GM12872 (cell line): ENCODE data around the gene TOB1.

ENCODE experiments used
- CTCF ChIP-seq: IDR thresholded peaks from 3 replicates; pipeline ENCODE4 v1.5.1; 2011; ENCODE audit warnings: low read depth, mild to moderate bottlenecking, low read length, moderate library complexity; ENCODE audit not compliant: insufficient read depth

The TOB1 gene

GRCh38 chr17:50841277-50841948, 24.7 kb downstream of the TOB1 start:
- no peak for TF ChIP-seq CTCF

GRCh38 chr17:50840311-50840851, 25.8 kb downstream of the TOB1 start:
- TF ChIP-seq CTCF: no peak

GRCh38 chr17:50839591-50840310, 26.4 kb downstream of the TOB1 start:
- no peak for TF ChIP-seq CTCF

GRCh38 chr17:50837980-50838954, 27.9 kb downstream of the TOB1 start:
- no peak for TF ChIP-seq CTCF

GRCh38 chr17:50837286-50837979, 28.7 kb downstream of the TOB1 start:
- no peak for TF ChIP-seq CTCF

GRCh38 chr17:50836826-50837225, 29.3 kb downstream of the TOB1 start:
- TF ChIP-seq CTCF: no peak
